Stimulated activated naive CD8-positive, alpha-beta T cell treated with anti-CD3 and anti-CD28 coated beads, Interleukin-15, Interleukin-2, amounts not matched to agents 100 ng/mL and 50 ng/mL, for 24 hours (primary cell): ENCODE data around the gene TLR2.
A peak's percentile ranks its signal among the peaks of the same experiment; 100 is the strongest.

ENCODE experiments used
- H3K27ac Mint-ChIP-seq: one replicate; pipeline ENCODE4 v1.8.0; 2021; ENCODE audit warnings: mild to moderate bottlenecking, mixed read lengths
- H3K27me3 Mint-ChIP-seq: one replicate; pipeline ENCODE4 v1.8.0; 2021; ENCODE audit warnings: mixed read lengths
- H3K36me3 Mint-ChIP-seq: one replicate; pipeline ENCODE4 v1.8.0; 2021; ENCODE audit warnings: low read depth, mixed read lengths
- H3K4me1 Mint-ChIP-seq: one replicate; pipeline ENCODE4 v1.8.0; 2021; ENCODE audit warnings: low read depth, mixed read lengths
- H3K4me3 Mint-ChIP-seq: one replicate; pipeline ENCODE4 v1.8.0; 2021; ENCODE audit warnings: mild to moderate bottlenecking, mixed read lengths
- H3K9me3 Mint-ChIP-seq: one replicate; pipeline ENCODE4 v1.8.0; 2021; ENCODE audit warnings: mixed read lengths

The TLR2 gene

GRCh38 chr4:153684182-153684970 lies at the start of gene TLR2:
TLR2 (plus strand) TSS chr4:153684280; CDS start chr4:153702908, 18,628 bp downstream.
- Mint-ChIP-seq H3K9me3 (peaks cover 7% of the 10 kb centered on the region), H3K36me3 (peaks cover 19% of the 10 kb centered on the region), H3K4me1 (peaks cover 12% of the 10 kb centered on the region), H3K27ac (no peak within 1 kb of the TSS), H3K4me3 (peak within 1 kb of the TSS; percentile 75), H3K27me3 (peaks cover 27% of the 10 kb centered on the region)

DNA sequence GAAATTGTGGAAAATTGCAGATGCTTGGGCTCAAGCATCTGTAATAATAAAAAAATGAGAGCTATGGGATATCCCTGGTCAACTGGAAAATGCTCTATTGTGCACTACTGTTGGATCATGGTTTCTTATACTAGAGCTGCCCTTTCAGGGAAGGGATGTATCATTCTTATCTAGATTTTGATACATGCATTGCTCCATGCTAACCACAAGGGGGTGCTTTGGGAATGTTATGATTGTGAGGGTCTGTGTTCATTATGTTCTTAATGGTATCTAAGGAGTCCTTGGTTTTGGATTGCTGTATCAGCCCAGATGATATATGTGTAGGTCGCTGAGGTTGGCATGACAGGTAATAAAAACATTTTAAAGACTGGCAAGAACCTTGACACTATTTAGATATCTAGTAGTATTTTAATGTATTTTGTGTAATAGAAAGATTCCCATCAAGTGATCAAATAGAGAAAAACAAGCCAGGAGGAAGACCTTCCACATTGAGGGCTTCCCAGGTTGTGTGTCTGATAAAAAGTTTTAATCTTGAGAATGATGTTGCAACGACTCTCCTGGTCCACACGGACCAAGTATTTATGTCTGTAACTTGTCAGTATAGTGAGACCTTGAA lies 49.2 kb upstream of the TLR2 start:
- Mint-ChIP-seq H3K27ac (no peak overlapping the region), H3K4me1 (no peaks in the 10 kb centered on the region), H3K9me3 (no peaks in the 10 kb centered on the region), H3K27me3 (no peaks in the 10 kb centered on the region), H3K4me3 (no peak overlapping the region), H3K36me3 (peaks cover 65% of the 10 kb centered on the region)

DNA sequence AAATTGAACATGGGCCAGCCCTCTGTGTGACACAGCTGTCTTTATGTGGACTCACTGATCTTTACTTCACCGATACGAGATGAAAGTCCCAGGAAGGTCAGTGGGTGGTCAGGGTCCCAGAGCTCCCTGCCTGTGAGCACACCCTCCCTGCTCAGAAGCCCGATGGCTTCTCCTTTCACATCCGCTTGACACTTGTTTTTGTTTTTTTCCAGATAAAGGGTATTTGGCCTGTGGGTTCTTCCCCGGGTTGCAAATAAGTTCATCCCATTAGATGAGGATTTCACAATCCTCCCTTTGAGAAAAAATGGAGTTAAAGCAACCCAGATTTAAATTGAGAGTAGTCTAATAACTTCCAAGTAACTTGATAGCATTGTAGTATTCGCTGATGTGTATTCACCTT lies 48.2 kb upstream of the TLR2 start:
- Mint-ChIP-seq H3K27me3 (no peaks in the 10 kb centered on the region), H3K27ac (peak overlapping the region; percentile 49), H3K4me3 (no peak overlapping the region), H3K36me3 (peaks cover 55% of the 10 kb centered on the region), H3K4me1 (peaks cover under 1% of the 10 kb centered on the region), H3K9me3 (no peaks in the 10 kb centered on the region)

- H3K27me3 Mint-ChIP-seq, result no peaks in the 10 kb centered on the region
- no peak overlapping the region for H3K4me3 Mint-ChIP-seq
- H3K36me3 Mint-ChIP-seq, result peaks cover 50% of the 10 kb centered on the region
- no peaks in the 10 kb centered on the region for H3K9me3 Mint-ChIP-seq
- H3K27ac Mint-ChIP-seq, result no peak overlapping the region
- H3K4me1 Mint-ChIP-seq, result peaks cover 8% of the 10 kb centered on the region
Measured at GRCh38 chr4:153637201-153637600, 46.9 kb upstream of the TLR2 start.

DNA sequence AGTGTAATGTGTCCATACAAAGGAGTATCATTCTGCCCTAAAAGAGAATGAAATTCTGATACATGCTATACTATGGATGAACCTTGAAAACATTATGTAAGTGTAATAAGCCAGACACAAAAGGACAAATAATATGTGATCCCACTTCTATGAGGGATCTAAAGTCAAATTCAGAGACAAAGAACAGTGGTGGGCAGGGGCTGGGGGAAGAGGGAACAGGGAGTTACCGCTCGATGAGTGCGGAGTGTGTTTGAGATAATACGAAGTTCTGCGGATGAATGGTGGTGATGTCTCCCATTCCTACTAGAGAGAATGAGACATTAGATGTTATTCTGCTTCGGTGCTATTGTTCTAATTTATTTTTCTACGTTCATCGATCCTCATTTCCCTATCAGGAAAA lies 46.1 kb upstream of the TLR2 start:
- peaks cover 42% of the 10 kb centered on the region for H3K36me3 Mint-ChIP-seq

DNA sequence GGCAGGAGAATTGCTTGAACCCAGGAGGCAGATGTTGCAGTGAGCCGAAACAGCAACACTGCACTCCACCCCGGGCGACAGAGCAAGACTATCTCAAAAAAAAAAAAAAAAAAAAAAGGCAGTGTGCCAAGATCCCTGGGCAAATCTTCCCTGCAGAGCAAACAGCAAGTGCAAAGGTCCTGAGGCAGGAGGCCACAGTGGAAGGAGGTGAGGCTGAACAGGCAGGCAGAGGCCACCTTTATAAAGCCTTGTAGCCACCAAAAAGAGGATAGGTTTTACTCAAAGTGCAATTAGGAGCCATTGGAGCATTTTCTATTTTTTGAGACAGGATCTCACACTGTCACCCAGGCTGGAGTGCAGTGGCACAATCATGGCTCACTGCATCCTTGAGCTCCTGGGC lies 45.1 kb upstream of the TLR2 start:
- peaks cover 15% of the 10 kb centered on the region for H3K4me1 Mint-ChIP-seq
- peaks cover 38% of the 10 kb centered on the region for H3K36me3 Mint-ChIP-seq
- no peak overlapping the region for H3K27ac Mint-ChIP-seq
- no peak overlapping the region for H3K4me3 Mint-ChIP-seq
- no peaks in the 10 kb centered on the region for H3K27me3 Mint-ChIP-seq
- no peaks in the 10 kb centered on the region for H3K9me3 Mint-ChIP-seq

More for the DNA sequence above, 46.1 kb upstream of the TLR2 start:
- Mint-ChIP-seq H3K9me3 (no peaks in the 10 kb centered on the region), H3K27me3 (no peaks in the 10 kb centered on the region), H3K4me1 (peaks cover 10% of the 10 kb centered on the region), H3K4me3 (no peak overlapping the region), H3K27ac (no peak overlapping the region)

DNA sequence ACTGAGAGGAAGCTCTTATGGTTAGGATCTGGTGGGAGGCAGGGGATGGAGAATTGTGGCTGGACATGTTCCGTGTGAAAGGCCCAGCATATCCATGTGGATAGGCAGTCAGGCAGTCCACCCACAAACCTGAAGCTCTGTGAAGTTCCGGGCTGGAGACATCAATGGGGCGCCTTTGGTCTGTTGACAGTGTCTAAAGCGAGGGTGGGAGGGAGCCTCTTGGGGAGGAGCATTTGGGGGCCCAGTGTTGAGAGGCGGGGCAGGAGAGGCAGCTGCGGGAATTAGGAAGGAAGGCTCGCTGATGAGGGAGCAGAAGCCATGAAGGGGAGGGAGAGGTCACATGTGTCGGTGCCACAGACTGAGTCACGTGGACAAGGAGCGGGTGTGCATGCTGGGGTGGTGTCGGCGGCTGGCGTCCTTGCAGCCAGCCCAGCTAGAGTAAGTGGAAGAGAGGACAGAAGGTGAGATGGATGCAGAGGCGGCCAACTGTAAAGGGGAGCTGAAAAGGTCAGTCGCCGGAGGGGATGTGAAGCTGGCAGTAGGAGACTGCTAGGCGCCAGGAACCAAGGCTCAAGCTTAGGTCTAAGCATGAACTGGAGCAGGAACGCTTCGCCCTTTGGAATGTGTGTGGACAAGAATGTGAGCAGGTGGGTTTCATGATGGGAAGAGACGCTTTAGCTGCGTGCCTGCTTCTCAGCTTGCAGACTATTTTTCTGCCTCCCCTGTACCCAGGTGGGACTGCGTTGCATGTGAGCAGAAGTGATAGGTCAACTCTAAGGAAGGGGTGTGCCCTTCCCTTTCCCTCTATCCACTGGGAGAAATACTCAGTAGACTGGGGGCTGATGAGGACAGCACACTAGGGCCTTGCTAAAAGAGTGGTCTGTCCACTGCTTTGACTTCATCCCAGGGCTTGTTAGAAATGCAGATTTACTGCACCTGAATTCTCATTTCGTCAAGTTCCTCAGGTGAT lies 44.0 kb upstream of the TLR2 start:
- H3K36me3 Mint-ChIP-seq, result peaks cover 28% of the 10 kb centered on the region
- H3K4me3 Mint-ChIP-seq, result no peak overlapping the region
- no peaks in the 10 kb centered on the region for H3K27me3 Mint-ChIP-seq
- no peak overlapping the region for H3K27ac Mint-ChIP-seq
- H3K9me3 Mint-ChIP-seq, result peaks cover under 1% of the 10 kb centered on the region
- peaks cover 15% of the 10 kb centered on the region for H3K4me1 Mint-ChIP-seq

DNA sequence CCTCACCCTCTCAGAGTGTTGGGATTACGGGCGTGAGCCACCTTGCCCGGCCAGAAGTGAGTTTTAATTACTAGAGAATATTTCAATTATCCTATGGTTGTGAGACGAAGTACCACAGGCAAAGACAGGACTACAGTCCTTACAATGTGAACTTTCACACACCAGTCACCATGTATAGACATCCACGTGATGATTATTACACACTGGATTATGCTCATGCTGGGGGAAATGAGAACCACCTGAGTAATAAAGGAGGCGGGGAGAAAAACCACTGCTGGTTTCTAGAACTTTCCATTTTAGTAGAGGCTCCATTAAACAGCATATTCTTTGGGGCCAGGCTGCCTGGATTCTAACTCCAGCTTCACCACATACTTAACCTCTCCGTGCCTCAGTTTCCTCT lies 42.5 kb upstream of the TLR2 start:
- no peaks in the 10 kb centered on the region for H3K27me3 Mint-ChIP-seq
- peaks cover 4% of the 10 kb centered on the region for H3K9me3 Mint-ChIP-seq
- H3K4me3 Mint-ChIP-seq, result no peak overlapping the region
- peaks cover 14% of the 10 kb centered on the region for H3K36me3 Mint-ChIP-seq
- no peak overlapping the region for H3K27ac Mint-ChIP-seq
- H3K4me1 Mint-ChIP-seq, result peaks cover 15% of the 10 kb centered on the region

DNA sequence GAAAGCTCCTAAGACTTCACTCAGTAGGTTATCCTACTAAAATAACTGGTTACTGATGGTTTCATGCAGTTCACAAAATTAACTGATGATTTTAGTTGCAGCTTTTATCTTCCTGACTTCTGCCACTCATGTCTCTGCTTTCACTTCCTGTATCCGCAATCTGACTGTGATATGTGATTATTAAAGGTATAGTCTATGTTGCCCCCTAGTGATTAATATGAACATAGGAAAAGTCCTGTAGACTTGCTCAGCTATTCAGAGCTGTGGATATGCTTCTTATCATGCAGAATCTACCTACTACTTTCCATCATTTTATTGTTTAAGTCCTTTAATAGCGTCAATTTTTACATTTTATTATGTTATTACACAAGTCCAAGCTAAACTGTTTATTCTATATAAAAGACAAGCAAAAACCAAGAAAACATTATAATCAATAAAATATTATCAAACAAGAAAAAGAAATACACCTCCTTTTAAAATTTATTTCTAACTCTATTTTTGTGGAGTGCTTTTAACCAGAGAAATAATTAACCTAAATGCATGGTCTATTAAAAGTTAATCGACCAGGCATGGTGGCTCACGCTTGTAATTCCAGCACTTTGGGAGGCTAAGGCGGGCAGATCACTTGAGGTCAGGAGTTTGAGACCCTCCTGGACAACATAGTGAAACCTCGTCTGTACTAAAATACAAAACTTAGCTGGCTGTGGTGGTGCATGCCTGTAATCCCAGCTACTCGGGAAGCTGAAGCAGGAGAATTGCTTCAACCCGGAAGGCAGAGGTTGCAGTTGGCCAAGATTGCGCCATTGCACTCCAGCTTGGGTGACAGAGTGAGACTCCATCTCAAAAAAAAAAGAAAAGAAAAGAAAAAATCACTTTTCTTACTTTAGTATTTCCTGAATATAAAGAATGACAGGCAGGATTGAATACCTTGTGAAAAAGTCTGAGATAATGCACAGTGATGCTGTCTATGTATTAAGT lies 40.4 kb upstream of the TLR2 start:
- Mint-ChIP-seq H3K4me1 (peaks cover 20% of the 10 kb centered on the region), H3K9me3 (peaks cover 4% of the 10 kb centered on the region), H3K4me3 (no peak overlapping the region), H3K27me3 (no peaks in the 10 kb centered on the region), H3K36me3 (no peaks in the 10 kb centered on the region), H3K27ac (no peak overlapping the region)

GRCh38 chr4:153645183-153645582 lies 38.9 kb upstream of the TLR2 start:
- H3K36me3 Mint-ChIP-seq, result no peaks in the 10 kb centered on the region
- H3K27me3 Mint-ChIP-seq, result no peaks in the 10 kb centered on the region
- peaks cover 24% of the 10 kb centered on the region for H3K4me1 Mint-ChIP-seq
- no peak overlapping the region for H3K4me3 Mint-ChIP-seq
- no peak overlapping the region for H3K27ac Mint-ChIP-seq
- H3K9me3 Mint-ChIP-seq, result peaks cover 4% of the 10 kb centered on the region

GRCh38 chr4:153646261-153646660 lies 37.8 kb upstream of the TLR2 start:
- H3K9me3 Mint-ChIP-seq, result peaks cover 4% of the 10 kb centered on the region
- H3K4me1 Mint-ChIP-seq, result peaks cover 31% of the 10 kb centered on the region
- no peak overlapping the region for H3K27ac Mint-ChIP-seq
- H3K27me3 Mint-ChIP-seq, result no peaks in the 10 kb centered on the region
- no peaks in the 10 kb centered on the region for H3K36me3 Mint-ChIP-seq
- no peak overlapping the region for H3K4me3 Mint-ChIP-seq

DNA sequence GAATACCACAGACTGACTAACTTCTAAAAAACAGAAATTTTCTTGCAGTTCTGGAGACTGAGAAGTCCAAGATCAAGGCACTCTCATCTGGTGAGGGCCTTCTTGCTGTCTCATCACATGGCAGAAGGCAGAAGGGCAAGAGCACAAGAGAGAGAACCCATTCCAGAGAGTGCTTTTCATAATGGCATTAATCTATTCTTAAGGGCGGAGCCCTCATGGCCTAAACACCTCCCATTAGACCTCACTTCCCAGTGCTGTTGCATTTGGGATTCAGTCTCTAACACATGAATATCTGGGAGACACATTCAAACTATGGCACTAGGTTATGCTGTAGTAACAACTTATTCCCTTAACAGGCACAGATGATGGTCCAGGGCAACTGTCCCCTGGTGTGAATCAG lies 37.1 kb upstream of the TLR2 start:
- Mint-ChIP-seq H3K27ac (no peak overlapping the region), H3K27me3 (no peaks in the 10 kb centered on the region), H3K36me3 (no peaks in the 10 kb centered on the region), H3K4me1 (peaks cover 36% of the 10 kb centered on the region), H3K4me3 (no peak overlapping the region), H3K9me3 (peaks cover 4% of the 10 kb centered on the region)

DNA sequence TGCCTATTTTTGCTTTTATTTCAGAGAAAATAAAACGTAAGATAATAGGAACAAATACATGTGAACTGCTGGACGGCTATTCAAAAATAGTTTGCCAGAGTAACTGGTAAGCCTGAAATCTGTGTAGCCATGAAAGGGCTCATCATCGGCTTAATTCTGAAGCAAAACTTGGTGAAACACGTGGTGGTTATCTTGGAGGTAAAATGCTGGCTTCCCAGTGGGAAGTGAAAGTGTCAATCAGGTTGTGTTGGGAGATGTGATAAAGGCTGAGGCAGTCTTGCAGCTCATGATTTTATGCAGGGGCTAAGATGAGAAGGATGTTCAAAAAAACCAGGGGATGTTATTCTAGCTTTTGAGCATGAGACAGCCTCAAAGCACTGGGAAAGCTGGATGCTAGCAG lies 36.1 kb upstream of the TLR2 start:
- Mint-ChIP-seq H3K4me3 (no peak overlapping the region), H3K9me3 (peaks cover 4% of the 10 kb centered on the region), H3K4me1 (peaks cover 41% of the 10 kb centered on the region), H3K27me3 (no peaks in the 10 kb centered on the region), H3K27ac (peak overlapping the region; percentile 3), H3K36me3 (no peaks in the 10 kb centered on the region)

DNA sequence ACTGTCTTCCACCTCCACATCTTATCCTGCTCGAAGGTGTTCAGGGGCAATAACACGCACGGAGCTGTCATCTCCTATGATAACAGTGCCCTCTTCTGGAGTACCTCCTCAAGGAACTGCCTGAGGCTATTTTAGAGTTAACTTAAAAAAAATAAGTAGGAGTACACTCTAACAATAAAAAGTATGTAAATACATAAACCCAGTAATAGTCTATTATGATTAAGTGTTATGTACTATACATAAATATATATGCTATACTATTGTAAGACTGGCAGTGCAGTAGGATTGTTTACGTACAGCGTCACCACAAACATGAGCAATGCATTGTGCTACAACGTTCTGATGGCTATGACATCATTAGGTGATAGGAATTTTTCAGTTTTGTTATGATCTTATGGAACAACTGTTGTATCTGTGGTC lies 34.5 kb upstream of the TLR2 start:
- Mint-ChIP-seq H3K4me1 (peaks cover 36% of the 10 kb centered on the region), H3K27me3 (no peaks in the 10 kb centered on the region), H3K4me3 (no peak overlapping the region), H3K9me3 (peaks cover 4% of the 10 kb centered on the region), H3K27ac (no peak overlapping the region), H3K36me3 (no peaks in the 10 kb centered on the region)
